GM10847 (cell line): ENCODE results near the gene SLC22A23.

Experiments used
- POLR2A ChIP-seq: IDR thresholded peaks from 2 replicates; pipeline ENCODE4 v1.6.1; 2011; ENCODE audit not compliant: insufficient read length; ENCODE audit errors: extremely low read depth

Gene SLC22A23

GRCh38 chr6:3355358-3356055 is 101.3 kb downstream of the SLC22A23 start:
- no peak for TF ChIP-seq POLR2A

- no peak for TF ChIP-seq POLR2A
Measured at GRCh38 chr6:3355011-3355357, 101.9 kb downstream of the SLC22A23 start.

GRCh38 chr6:3353939-3354338 is 102.9 kb downstream of the SLC22A23 start:
- TF ChIP-seq POLR2A: no peak

GRCh38 chr6:3353213-3353903 is 103.5 kb downstream of the SLC22A23 start:
- TF ChIP-seq POLR2A: no peak

- no peak for TF ChIP-seq POLR2A
Measured at GRCh38 chr6:3352678-3353077, 104.2 kb downstream of the SLC22A23 start.

GRCh38 chr6:3351829-3352524 is 104.9 kb downstream of the SLC22A23 start:
- TF ChIP-seq POLR2A: no peak

- TF ChIP-seq POLR2A: no peak
Measured at GRCh38 chr6:3351105-3351676, 105.7 kb downstream of the SLC22A23 start.

GRCh38 chr6:3350252-3350796 is 106.5 kb downstream of the SLC22A23 start:
- no peak for TF ChIP-seq POLR2A

GRCh38 chr6:3349388-3350251 is 107.2 kb downstream of the SLC22A23 start:
- TF ChIP-seq POLR2A: no peak

- no peak for TF ChIP-seq POLR2A
Measured at GRCh38 chr6:3348821-3349220, 108.0 kb downstream of the SLC22A23 start.

GRCh38 chr6:3347826-3348225 is 109.0 kb downstream of the SLC22A23 start:
- TF ChIP-seq POLR2A: no peak

GRCh38 chr6:3347247-3347646 is 109.6 kb downstream of the SLC22A23 start:
- no peak for TF ChIP-seq POLR2A

- no peak for TF ChIP-seq POLR2A
Measured at GRCh38 chr6:3346476-3346875, 110.4 kb downstream of the SLC22A23 start.

GRCh38 chr6:3345836-3346235 is 111.0 kb downstream of the SLC22A23 start:
- no peak for TF ChIP-seq POLR2A
